Measurements from ENCODE around the gene PACRG. TPM values are rescaled to one million over a fixed set of nuclear protein-coding genes. Genes with fewer than 3 reads are reported as not detected.
"Not testable (repeated sequence)": the region's sequence is repeated elsewhere in the genome, so short reads cannot be mapped to it uniquely, and the experiment has no call there.

Gene PACRG
- total RNA-seq, 1 donor from 2014 or later: not detected

DNA sequence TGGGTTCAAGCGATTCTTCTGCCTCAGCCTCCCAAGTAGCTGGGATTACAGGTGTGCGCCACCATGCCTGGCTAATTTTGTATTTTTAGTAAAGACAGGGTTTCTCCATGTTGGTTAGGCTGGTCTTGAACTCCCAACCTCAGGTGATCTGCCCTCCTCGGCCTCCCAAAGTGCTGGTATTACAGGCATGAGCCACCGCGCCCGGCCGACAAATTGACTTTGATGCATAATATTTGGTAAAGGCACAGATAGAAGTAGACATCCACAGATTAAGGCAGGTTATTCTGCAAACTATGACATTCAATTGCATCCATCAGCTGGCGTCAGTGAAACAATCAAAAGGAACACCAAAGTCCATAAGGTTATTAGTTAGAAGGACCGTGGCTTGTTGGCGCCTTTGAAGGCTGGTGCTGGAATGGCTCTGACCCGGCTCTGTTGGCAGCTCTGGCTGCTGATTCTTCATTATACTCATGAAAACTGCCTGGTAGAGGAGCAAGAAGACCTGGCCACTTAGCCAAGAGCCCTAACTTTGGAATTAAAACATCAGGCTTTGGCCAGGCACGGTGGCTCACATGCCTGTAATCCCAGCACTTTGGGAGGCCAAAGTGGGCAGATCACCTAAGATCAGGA is 589.2 kb downstream of the PACRG start:
- H3K27me3 Mint-ChIP-seq (ENCODE audit: low read depth); H3K4me1 Mint-ChIP-seq (ENCODE audit: low read depth); H3K27ac Mint-ChIP-seq; intact Hi-C loops (cut with micrococcal nuclease); DNase-seq (ENCODE audit: low spot score); H3K36me3 Mint-ChIP-seq (ENCODE audit: low read depth); H3K4me3 Mint-ChIP-seq (ENCODE audit: low read depth); H3K9me3 Mint-ChIP-seq: not testable (repeated sequence)

DNA sequence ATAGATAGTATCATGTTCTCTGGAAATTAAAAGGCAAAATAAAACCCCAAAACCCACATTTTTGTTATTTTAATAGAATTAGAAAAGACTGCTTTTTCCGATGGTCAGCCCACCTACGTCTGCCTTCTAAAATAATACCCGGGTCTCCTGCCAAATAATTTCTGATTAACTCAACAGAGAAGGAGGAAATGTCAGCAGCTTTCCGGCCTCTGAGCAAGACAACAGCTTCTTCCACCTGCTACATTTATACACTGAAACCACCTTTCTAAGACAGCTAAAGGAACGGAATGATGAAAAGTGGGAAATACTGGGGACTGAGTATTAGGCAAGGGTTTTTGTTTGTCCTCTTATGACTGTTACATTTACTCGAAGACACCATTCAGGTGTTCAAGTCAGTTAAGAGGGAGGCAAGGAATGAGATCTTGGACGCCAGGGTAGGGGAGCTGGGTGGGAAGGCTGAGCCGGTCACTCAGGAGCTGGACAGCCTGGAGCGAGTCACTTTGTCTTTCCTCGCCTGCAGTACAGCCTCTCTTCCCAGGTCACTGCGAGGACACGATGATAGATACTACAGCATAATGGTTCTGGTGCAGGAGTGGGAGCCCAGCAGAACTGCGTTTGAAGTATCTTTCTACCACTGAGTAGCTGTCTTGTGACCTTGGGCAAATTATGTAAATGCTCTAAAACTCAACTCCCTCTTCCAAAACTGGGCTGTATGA is 590.5 kb downstream of the PACRG start:
- no peak overlapping the region for H3K27ac Mint-ChIP-seq
- H3K36me3 Mint-ChIP-seq (ENCODE audit: low read depth): no peaks in the 10 kb centered on the region
- H3K4me1 Mint-ChIP-seq (ENCODE audit: low read depth): no peaks in the 10 kb centered on the region
- intact Hi-C loops (cut with micrococcal nuclease): no loop called here
- no peaks in the 10 kb centered on the region for H3K9me3 Mint-ChIP-seq
- H3K27me3 Mint-ChIP-seq (ENCODE audit: low read depth): no peaks in the 10 kb centered on the region
- H3K4me3 Mint-ChIP-seq (ENCODE audit: low read depth): no peak overlapping the region
- DNase-seq (ENCODE audit: low spot score): no peak

GRCh38 chr6:163319609-163320366 is 592.0 kb downstream of the PACRG start:
- no peak overlapping the region for H3K4me3 Mint-ChIP-seq (ENCODE audit: low read depth)
- intact Hi-C loops (cut with micrococcal nuclease): no loop called here
- no peak overlapping the region for H3K27ac Mint-ChIP-seq
- no peak for DNase-seq (ENCODE audit: low spot score)
- no peaks in the 10 kb centered on the region for H3K36me3 Mint-ChIP-seq (ENCODE audit: low read depth)
- H3K4me1 Mint-ChIP-seq (ENCODE audit: low read depth): no peaks in the 10 kb centered on the region
- H3K27me3 Mint-ChIP-seq (ENCODE audit: low read depth): peaks cover 4% of the 10 kb centered on the region
- no peaks in the 10 kb centered on the region for H3K9me3 Mint-ChIP-seq

GRCh38 chr6:163320402-163320801 is 592.6 kb downstream of the PACRG start:
- Mint-ChIP-seq H3K9me3 (no peaks in the 10 kb centered on the region), H3K4me1 (ENCODE audit: low read depth) (no peaks in the 10 kb centered on the region), H3K36me3 (ENCODE audit: low read depth) (no peaks in the 10 kb centered on the region), H3K27ac (no peak overlapping the region), H3K4me3 (ENCODE audit: low read depth) (no peak overlapping the region), H3K27me3 (ENCODE audit: low read depth) (peaks cover 5% of the 10 kb centered on the region)
- DNase-seq (ENCODE audit: low spot score): no peak
- intact Hi-C loops (cut with micrococcal nuclease): no loop called here

DNA sequence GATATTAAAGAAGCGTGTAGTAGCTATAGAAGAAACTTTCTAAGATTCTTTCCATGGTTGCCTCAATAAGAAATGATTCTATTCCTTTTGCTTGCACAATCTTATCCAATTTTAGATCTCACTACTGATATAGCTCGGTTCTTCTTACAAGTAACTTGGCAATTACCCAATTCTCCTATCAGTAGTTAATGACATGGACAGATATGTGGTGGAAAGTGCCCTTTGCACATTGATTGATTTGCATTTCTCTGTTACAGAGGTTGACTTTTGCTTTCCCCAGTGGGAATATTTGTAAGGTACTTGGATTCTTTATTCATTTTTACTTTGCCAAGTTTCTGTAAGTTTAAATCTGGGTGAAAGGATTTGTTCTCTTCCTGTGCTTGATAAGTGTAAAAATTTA is 593.0 kb downstream of the PACRG start:
- Mint-ChIP-seq H3K27me3 (ENCODE audit: low read depth) (peaks cover 5% of the 10 kb centered on the region), H3K9me3 (no peaks in the 10 kb centered on the region), H3K4me3 (ENCODE audit: low read depth) (no peak overlapping the region), H3K27ac (no peak overlapping the region), H3K4me1 (ENCODE audit: low read depth) (no peaks in the 10 kb centered on the region), H3K36me3 (ENCODE audit: low read depth) (no peaks in the 10 kb centered on the region)
- DNase-seq (ENCODE audit: low spot score): no peak
- intact Hi-C loops (cut with micrococcal nuclease): no loop called here

- H3K36me3 Mint-ChIP-seq (ENCODE audit: low read depth): no peaks in the 10 kb centered on the region
- no peaks in the 10 kb centered on the region for H3K9me3 Mint-ChIP-seq
- H3K27ac Mint-ChIP-seq: no peak overlapping the region
- H3K27me3 Mint-ChIP-seq (ENCODE audit: low read depth): peaks cover 6% of the 10 kb centered on the region
- no peak overlapping the region for H3K4me3 Mint-ChIP-seq (ENCODE audit: low read depth)
- no peak for DNase-seq (ENCODE audit: low spot score)
- intact Hi-C loops (cut with micrococcal nuclease): no loop called here
- no peaks in the 10 kb centered on the region for H3K4me1 Mint-ChIP-seq (ENCODE audit: low read depth)
Measured at GRCh38 chr6:163321717-163322116, 593.9 kb downstream of the PACRG start.

- Mint-ChIP-seq H3K27me3 (ENCODE audit: low read depth) (peaks cover 6% of the 10 kb centered on the region), H3K4me1 (ENCODE audit: low read depth) (no peaks in the 10 kb centered on the region), H3K9me3 (no peaks in the 10 kb centered on the region), H3K36me3 (ENCODE audit: low read depth) (no peaks in the 10 kb centered on the region), H3K4me3 (ENCODE audit: low read depth) (no peak overlapping the region), H3K27ac (no peak overlapping the region)
- DNase-seq (ENCODE audit: low spot score): no peak
- intact Hi-C loops (cut with micrococcal nuclease): no loop called here
Measured at GRCh38 chr6:163323274-163323673, 595.5 kb downstream of the PACRG start.

GRCh38 chr6:163323705-163324104 is 595.9 kb downstream of the PACRG start:
- intact Hi-C loops (cut with micrococcal nuclease): no loop called here
- Mint-ChIP-seq H3K4me1 (ENCODE audit: low read depth) (no peaks in the 10 kb centered on the region), H3K9me3 (no peaks in the 10 kb centered on the region), H3K36me3 (ENCODE audit: low read depth) (no peaks in the 10 kb centered on the region), H3K4me3 (ENCODE audit: low read depth) (no peak overlapping the region), H3K27ac (no peak overlapping the region), H3K27me3 (ENCODE audit: low read depth) (peaks cover 6% of the 10 kb centered on the region)
- no peak for DNase-seq (ENCODE audit: low spot score)

- Mint-ChIP-seq H3K9me3 (no peaks in the 10 kb centered on the region), H3K27me3 (ENCODE audit: low read depth) (peaks cover 6% of the 10 kb centered on the region), H3K36me3 (ENCODE audit: low read depth) (no peaks in the 10 kb centered on the region), H3K27ac (no peak overlapping the region), H3K4me3 (ENCODE audit: low read depth) (no peak overlapping the region), H3K4me1 (ENCODE audit: low read depth) (no peaks in the 10 kb centered on the region)
- DNase-seq (ENCODE audit: low spot score): no peak
- intact Hi-C loops (cut with micrococcal nuclease): no loop called here
Measured at GRCh38 chr6:163324326-163324687, 596.5 kb downstream of the PACRG start.

DNA sequence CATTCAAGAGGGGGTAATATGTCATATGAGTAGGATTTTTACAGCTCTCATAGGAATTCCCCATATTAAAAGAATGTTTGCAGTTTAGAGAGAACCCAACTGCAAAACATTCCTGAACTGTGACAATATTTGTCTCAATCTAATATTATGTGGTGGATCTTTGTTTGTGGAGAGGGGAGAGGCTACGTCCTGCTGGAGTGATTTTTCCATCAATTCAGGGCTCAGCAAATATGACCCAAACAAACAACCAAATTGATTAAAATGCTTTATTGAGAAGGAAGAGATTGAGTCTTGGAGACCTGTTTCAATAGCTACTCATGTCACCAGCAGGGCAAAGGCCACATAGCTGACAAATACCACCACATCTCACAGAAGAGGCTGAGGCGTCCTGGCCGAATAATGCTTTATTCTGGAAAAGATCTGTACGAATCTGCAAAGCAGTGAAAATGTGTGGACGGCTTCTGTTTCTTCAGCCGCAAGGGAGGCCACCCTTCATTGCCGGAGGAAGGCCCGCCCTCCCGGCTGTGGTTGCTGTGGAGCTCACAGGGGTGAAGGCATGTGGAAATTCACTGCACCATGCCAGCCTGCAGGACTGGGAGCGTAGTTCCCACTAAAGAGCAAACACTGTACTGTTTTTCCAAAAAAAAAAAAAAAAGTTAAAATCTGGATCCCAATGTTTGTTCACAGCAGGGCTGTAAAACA is 597.1 kb downstream of the PACRG start:
- Mint-ChIP-seq H3K27ac (no peak overlapping the region), H3K36me3 (ENCODE audit: low read depth) (no peaks in the 10 kb centered on the region), H3K4me1 (ENCODE audit: low read depth) (no peaks in the 10 kb centered on the region), H3K27me3 (ENCODE audit: low read depth) (peaks cover 6% of the 10 kb centered on the region), H3K9me3 (no peaks in the 10 kb centered on the region), H3K4me3 (ENCODE audit: low read depth) (no peak overlapping the region)
- no peak for DNase-seq (ENCODE audit: low spot score)
- intact Hi-C loops (cut with micrococcal nuclease): no loop called here

- H3K4me1 Mint-ChIP-seq (ENCODE audit: low read depth): no peaks in the 10 kb centered on the region
- H3K9me3 Mint-ChIP-seq: no peaks in the 10 kb centered on the region
- no peak for DNase-seq (ENCODE audit: low spot score)
- peaks cover 6% of the 10 kb centered on the region for H3K27me3 Mint-ChIP-seq (ENCODE audit: low read depth)
- intact Hi-C loops (cut with micrococcal nuclease): no loop called here
- H3K27ac Mint-ChIP-seq: no peak overlapping the region
- no peak overlapping the region for H3K4me3 Mint-ChIP-seq (ENCODE audit: low read depth)
- H3K36me3 Mint-ChIP-seq (ENCODE audit: low read depth): no peaks in the 10 kb centered on the region
Measured at GRCh38 chr6:163325390-163325784, 597.6 kb downstream of the PACRG start.

- Mint-ChIP-seq H3K4me3 (ENCODE audit: low read depth) (no peak overlapping the region), H3K36me3 (ENCODE audit: low read depth) (no peaks in the 10 kb centered on the region), H3K9me3 (no peaks in the 10 kb centered on the region), H3K27ac (no peak overlapping the region), H3K27me3 (ENCODE audit: low read depth) (peaks cover 6% of the 10 kb centered on the region), H3K4me1 (ENCODE audit: low read depth) (no peaks in the 10 kb centered on the region)
- intact Hi-C loops (cut with micrococcal nuclease): no loop called here
- DNase-seq (ENCODE audit: low spot score): no peak
Measured at GRCh38 chr6:163327165-163327880, 599.5 kb downstream of the PACRG start.

Data from activated T-helper 2 cell treated with anti-CD3 and anti-CD28 coated beads, Interferon-gamma antibody, Interleukin-2, Interleukin-4, amounts not matched to agents 10 μg/mL and 5 μg/mL and 100 μg/mL, durations not matched to agents 14 hours and 24 hours and 36 hours (primary cell).